Measurements from ENCODE around the gene PCYT2.
"Not testable (repeated sequence)": the region's sequence is repeated elsewhere in the genome, so short reads cannot be mapped to it uniquely, and the experiment has no call there.

The PCYT2 gene

DNA sequence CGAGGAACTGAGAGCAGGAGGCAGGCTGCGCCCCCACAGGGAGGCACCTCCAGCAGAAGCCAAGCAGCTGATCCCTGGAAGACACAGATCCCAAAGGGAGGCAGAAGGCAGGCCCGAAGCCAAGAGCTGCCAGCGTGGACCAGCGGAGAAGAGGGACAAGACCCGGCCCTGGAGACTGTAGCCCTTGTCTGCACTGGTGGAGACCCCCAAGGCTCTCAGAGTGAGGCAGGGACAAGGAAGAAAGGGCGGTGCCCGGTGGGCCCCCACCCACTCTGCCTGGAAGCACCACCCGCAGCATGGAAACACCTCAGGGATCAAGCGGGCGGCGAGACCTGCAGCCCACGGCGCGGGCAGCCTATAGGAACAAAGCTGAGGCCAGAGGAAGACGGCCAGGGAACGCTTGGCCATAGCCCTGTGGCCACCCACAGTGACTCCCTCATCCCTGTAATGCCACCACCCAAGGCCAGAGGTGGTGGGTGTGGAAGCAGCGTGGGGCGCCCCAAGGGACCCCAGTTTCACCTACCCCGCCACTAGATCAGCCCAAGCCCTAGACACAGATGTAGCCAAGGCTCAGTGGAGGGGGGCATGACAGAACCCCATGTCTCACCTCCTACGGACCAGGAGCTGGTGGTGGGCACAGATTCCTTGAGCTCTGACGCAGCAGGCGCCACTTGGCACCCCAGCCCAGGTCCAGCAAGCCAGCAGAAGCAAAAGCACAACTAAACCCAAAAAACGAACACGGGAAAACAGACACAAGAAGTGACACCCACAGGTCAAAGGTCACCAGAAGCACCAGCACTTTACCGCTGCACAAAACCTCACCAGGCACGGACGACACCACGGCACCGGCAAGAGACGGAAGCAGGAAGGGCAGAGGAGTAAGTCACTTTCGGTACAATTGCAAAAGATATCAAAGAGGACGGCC is 9.7 kb upstream of the PCYT2 start:
- no peak for DNase-seq (ENCODE audit: low read depth)
- TF ChIP-seq CTCF (IDR thresholded peaks at IDR 0.05; ENCODE audit: insufficient read depth, low read depth, low read length, missing control alignments) = no peak
- no peak overlapping the region for H3K4me3 ChIP-seq (ENCODE audit: low read length)

GRCh38 chr17:81918832-81919545 is 7.8 kb upstream of the PCYT2 start:
- no peak for TF ChIP-seq CTCF (IDR thresholded peaks at IDR 0.05; ENCODE audit: insufficient read depth, low read depth, low read length, missing control alignments)
- peak; percentile 51 for DNase-seq (ENCODE audit: low read depth)
- no peak overlapping the region for H3K4me3 ChIP-seq (ENCODE audit: low read length)

DNA sequence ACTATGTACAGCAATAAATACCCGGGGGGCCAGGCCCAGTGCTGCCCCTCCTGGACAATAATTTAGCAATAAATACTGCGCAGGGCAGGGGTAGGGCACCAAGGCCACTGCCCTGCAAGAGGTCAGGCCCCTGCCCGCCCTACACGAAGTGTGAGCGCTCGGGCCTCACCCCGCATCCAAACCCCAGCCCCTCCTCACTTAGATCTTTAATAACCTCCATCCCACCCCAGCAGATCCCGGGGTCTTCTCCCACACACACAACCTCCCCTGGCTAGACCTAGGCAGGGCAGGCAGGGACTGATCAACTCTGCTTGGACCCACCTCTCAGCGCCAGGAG is 7.1 kb upstream of the PCYT2 start:
- not testable (repeated sequence) for H3K4me3 ChIP-seq (ENCODE audit: low read length); DNase-seq (ENCODE audit: low read depth)

DNA sequence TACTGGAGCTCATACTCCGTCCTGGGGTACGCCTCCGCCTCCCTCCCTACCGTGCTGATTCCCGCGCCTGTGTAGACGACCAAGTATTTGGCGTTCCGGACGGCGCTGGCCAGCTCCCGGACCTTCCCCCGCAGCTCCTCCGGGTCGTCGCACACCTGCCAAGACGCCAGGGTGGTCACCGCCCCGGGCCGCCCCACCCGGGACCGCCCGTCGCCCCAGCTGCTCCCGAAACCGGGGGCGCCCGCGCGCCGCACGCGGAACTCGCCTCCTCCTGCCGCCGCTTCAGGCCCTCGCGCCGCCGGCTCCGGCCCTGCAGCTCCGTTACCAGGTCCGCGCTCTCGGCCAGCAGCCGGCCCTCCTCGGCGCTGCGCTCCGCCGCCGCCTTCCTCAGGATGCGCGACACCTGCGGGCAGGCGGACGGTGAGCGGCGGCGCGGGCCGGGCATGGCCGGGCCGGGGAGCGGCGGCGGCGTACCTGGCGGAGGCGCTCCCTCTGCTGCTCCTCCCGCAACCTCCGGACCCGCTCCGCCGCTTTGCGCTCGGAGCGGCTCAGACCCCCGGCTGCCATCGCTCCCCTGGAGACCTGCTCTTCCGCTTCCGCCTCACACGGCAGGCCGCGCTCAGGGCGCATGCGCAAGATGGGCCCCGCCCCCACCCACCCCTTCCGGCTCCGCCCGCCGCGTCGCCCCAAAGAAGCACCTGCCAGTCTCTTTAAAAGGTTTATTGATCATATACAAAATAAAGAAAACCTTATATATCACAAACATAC is 6.5 kb upstream of the PCYT2 start, which contains the start of gene SIRT7:
TSS of gene SIRT7 (minus strand) at position 612 of the 768 bp plus-strand sequence. CDS start at position 567, 45 bp downstream.
- H3K4me3 ChIP-seq (ENCODE audit: low read length) = peak within 1 kb of the TSS; percentile 59
- no peak for TF ChIP-seq CTCF (IDR thresholded peaks at IDR 0.05; ENCODE audit: insufficient read depth, low read depth, low read length, missing control alignments)
- peak; percentile 76 for DNase-seq (ENCODE audit: low read depth)

GRCh38 chr17:81916234-81917001 is 5.2 kb upstream of the PCYT2 start:
- DNase-seq (ENCODE audit: low read depth) = peak; percentile 93
- no peak for TF ChIP-seq CTCF (IDR thresholded peaks at IDR 0.05; ENCODE audit: insufficient read depth, low read depth, low read length, missing control alignments)
- peak overlapping the region; percentile 59 for H3K4me3 ChIP-seq (ENCODE audit: low read length)

- H3K4me3 ChIP-seq (ENCODE audit: low read length) = no peak overlapping the region
- no peak for DNase-seq (ENCODE audit: low read depth)
- TF ChIP-seq CTCF (IDR thresholded peaks at IDR 0.05; ENCODE audit: insufficient read depth, low read depth, low read length, missing control alignments) = no peak
Measured at GRCh38 chr17:81915331-81915730, 4.1 kb upstream of the PCYT2 start.
